ENCODE measurements around the gene PKP3.

DNA sequence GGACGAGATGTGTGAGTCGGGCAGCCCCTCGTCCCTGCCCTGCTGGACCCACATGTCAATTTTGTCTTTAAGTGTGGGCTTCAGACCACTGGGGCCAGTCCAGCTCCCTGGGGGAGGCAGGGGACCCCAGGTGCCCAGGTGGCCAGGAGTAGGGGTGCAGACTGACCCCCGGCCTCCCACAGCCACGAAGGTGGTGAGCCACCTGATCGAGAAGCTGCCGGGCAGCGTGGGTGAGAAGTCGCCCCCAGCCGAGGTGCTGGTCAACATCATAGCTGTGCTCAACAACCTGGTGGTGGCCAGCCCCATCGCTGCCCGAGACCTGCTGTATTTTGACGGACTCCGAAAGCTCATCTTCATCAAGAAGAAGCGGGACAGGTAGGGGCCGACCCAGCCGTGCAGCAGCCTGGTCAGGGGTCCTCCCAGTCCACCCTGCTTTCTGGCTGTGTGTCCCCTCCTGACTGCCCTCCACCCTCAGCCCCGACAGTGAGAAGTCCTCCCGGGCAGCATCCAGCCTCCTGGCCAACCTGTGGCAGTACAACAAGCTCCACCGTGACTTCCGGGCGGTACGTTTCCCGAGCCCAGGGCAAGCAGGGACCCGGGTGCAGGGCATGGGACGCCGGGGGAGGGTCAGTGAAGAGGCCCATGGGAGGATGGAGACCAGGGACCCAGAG is 9.9 kb downstream of the PKP3 start:
- TF ChIP-seq POLR2AphosphoS5 (IDR thresholded peaks at IDR 0.05; ENCODE audit: low read depth, low read length) = no peak
- no peak for TF ChIP-seq POLR2A (IDR thresholded peaks at IDR 0.05; ENCODE audit: low read depth, low read length)
- no peak for TF ChIP-seq SPI1 (IDR thresholded peaks at IDR 0.05; ENCODE audit: low read depth, low read length)
- no peak for TF ChIP-seq PAX5 (IDR thresholded peaks at IDR 0.05; ENCODE audit: insufficient read depth, low read length, severe bottlenecking)
- no peak for TF ChIP-seq TAF1 (IDR thresholded peaks at IDR 0.05; ENCODE audit: low read depth, low read length)
- TF ChIP-seq POU2F2 (IDR thresholded peaks at IDR 0.05; ENCODE audit: low read depth, low read length) = no peak
